HG03135 (cell line): ENCODE results near the gene SEC62.
"Not testable (repeated sequence)": the region's sequence is repeated elsewhere in the genome, so short reads cannot be mapped to it uniquely, and the experiment has no call there.

Experiments
- ATAC-seq: cut with Tn5 transposase; IDR thresholded peaks from one replicate; pipeline ENCODE4 v1.9.1; 2021; ENCODE audit warnings: mild to moderate bottlenecking, moderate library complexity; ENCODE audit not compliant: unreplicated experiment

The SEC62 gene

GRCh38 chr3:170012683-170013400, 46.2 kb downstream of the SEC62 start:
- no peak for ATAC-seq

DNA sequence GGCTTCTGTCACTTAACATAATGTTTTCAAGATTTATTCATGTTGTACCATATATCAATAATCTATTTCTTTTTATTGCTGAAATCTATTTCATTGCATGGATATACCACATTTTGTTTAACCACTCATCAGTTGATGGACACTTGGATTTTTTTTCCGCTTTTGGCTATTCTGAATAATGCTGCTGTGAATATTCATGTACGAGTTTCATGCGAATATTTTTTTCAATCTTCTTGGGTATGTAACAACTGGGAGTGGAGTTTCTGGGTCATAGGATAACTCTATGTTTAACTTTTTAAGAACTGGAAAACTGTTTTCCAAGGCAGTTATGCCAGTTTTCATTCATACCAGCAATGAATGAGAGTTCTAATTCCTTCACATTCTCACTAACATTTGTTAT, 49.5 kb downstream of the SEC62 start:
- ATAC-seq, result no peak

GRCh38 chr3:170019306-170019705, 52.7 kb downstream of the SEC62 start:
- not testable (repeated sequence) for ATAC-seq

DNA sequence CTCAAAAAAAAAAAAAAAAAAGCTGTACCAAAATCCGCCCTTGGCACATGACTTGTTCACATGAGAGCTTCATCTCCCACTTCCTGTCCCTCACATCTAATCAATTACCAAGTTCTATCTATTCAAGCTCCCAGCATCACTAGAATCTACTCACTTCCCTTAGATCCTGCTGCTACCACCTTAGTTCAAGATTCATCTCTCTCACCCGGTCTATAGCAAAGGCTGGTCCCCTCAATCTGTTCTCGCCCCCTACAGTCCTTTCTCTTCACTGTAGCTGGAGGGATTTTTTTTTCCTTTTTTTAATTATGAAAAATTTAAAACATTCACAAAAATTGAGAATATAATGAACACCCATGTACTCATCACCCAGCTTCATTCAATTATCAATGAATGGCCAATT, 54.5 kb downstream of the SEC62 start:
- ATAC-seq, result no peak

DNA sequence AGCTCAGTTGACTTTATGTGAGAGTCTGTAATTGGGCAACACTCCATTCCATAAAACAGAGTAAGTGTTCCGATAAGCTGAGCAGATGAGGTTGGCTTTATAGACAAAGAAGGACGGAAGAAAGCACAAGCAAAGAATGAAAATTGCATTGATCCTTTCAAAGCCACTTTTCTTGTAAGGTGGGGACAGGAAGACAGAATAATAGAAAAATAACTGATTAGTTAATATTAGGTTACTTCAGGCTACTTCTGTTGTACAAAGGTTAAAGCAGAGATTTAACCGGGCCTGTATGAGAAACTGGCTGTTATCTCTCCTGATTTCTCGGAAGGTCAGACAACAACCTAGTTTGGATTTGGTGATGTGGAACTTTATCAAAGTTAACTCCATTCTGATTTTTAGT, 55.7 kb downstream of the SEC62 start:
- ATAC-seq, result no peak

- ATAC-seq, result no peak
Observed at GRCh38 chr3:170023165-170023564, 56.6 kb downstream of the SEC62 start.

- no peak for ATAC-seq
Observed at GRCh38 chr3:170024581-170024980, 58.0 kb downstream of the SEC62 start.

GRCh38 chr3:170027233-170028102, 60.9 kb downstream of the SEC62 start:
- no peak for ATAC-seq

GRCh38 chr3:170033489-170033888, 66.9 kb downstream of the SEC62 start:
- no peak for ATAC-seq

GRCh38 chr3:170037463-170038433, 71.1 kb downstream of the SEC62 start, which contains the start of gene GPR160:
TSS of gene GPR160 (plus strand) at chr3:170037995. CDS start at chr3:170083973, 45,978 bp downstream.
- ATAC-seq, result peak; percentile 87

DNA sequence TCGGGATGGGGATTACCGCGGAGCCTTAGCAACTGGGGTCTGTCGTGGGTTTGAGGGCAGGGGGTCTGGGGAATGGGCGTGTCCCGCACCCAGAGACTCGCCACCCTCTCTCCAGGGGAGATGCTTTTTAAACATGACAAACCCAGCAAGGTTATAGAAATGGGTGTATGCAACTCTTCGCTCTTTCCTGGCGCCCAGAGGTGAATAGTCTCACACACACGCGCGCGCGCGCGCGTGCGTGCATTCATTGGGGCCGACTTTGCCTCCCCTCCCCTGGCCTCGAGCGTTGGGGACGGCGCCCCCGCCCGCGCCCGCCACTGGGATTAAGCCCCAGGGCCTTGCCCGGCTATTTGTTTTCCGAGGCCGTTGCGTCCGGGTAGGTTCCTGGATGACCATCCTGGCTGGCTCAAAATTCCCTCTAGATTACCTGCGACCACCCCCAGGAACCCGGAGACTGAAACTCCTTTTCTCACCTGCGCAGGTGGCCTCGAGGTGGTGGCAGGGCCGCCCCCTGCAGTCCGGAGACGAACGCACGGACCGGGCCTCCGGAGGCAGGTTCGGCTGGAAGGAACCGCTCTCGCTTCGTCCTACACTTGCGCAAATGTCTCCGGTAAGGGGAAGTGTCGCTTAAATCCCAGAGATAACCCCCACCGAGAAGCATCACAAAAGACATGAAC, 72.0 kb downstream of the SEC62 start:
- ATAC-seq, result peak; percentile 18

- no peak for ATAC-seq
Observed at GRCh38 chr3:170040418-170040817, 73.8 kb downstream of the SEC62 start.

DNA sequence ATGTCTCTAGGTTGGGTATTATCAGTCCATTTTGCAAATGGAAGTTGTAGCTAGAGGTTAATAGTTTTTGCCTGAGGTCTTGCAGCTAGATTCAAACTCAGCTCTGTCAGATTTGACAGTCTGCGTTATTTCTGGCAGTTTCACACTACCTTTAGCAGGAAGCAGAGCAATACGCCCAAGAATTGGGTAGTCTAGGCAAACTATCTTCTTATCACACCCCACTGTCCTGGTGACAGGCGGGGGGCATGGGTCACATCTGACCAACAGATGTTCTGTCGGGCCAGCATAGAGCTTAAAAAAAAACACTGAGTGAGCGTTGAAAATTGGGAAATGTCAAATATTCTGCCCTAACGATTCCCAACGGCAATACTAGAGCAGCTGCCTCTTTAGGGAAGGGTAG, 76.9 kb downstream of the SEC62 start:
- no peak for ATAC-seq

DNA sequence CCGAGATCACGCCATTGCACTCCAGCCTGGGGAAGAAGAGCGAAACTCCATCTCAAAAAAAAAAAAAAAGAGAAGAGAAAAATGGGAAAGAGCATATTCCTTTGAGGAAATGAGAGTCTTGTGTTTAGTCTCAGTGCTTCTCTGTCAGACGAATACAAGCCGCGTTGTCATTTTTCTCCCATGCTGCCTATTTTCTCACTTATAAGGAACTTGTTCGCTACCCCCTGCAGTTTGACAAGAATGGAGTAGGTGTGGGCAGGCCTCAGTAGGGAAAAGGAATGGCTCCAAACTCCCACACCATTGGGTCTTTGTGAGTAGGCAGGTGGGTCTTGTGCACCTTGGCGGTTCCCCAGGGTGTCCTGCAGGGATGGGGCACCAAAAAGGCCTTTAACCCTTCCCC, 77.7 kb downstream of the SEC62 start:
- no peak for ATAC-seq

DNA sequence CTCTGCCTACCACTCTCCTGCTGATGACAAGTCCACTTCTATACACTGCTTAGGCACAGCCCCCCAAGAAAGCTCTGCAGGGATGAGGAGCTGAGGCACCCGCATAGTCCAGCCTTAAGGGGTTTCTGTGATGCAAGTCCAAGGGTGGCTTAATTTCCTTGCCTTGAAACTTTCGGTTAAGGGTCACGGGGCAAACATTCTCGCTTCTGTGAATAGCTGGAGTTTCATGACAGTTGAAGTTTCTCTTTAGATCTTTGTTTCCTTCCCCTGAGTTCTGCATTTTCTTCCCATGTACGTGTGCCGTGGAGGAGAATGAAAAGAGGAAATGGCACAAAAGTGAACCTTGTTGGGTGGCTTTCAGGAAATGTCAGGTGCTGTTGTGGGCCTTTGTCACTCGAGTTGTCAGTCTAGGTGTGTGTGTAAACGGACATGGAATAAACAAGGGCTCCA, 78.2 kb downstream of the SEC62 start:
- peak; percentile 73 for ATAC-seq

GRCh38 chr3:170046269-170047132, 79.9 kb downstream of the SEC62 start:
- ATAC-seq, result no peak

DNA sequence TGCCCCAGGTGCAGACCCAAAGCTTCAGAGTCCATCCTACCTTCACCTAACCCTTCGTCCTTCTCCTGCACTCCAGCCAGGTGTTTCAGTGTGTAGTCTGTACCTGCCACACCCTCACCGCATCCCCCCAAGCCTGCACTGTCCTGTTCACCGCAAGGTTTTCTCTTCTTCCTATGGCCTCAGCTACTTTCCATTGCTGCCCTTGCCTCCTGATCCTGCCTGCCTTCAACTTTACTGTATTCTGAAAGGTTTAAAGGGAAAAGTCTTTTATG, 80.5 kb downstream of the SEC62 start:
- no peak for ATAC-seq
